ENCODE results near the gene VIPR2.

VIPR2 gene

DNA sequence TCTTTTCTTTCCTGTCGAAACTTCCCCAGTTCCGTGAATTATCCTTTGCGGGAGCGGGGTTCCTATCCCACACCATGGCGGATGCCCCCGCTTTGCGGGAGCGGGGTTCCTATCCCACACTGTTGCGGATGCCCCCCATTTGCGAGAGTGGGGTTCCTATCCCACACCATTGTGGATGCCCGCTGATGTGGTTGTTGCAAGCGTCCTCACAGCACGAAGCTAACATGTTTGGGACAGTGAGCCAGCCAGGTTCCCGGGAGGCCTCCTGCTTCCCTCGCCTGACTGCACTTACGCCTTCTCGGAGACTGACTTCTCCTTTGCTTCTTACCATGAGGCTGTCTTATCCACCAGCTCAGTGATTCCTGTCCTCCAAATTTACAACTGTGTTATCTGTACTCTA, 134.7 kb downstream of the VIPR2 start:
- TF ChIP-seq, protein P1, sequence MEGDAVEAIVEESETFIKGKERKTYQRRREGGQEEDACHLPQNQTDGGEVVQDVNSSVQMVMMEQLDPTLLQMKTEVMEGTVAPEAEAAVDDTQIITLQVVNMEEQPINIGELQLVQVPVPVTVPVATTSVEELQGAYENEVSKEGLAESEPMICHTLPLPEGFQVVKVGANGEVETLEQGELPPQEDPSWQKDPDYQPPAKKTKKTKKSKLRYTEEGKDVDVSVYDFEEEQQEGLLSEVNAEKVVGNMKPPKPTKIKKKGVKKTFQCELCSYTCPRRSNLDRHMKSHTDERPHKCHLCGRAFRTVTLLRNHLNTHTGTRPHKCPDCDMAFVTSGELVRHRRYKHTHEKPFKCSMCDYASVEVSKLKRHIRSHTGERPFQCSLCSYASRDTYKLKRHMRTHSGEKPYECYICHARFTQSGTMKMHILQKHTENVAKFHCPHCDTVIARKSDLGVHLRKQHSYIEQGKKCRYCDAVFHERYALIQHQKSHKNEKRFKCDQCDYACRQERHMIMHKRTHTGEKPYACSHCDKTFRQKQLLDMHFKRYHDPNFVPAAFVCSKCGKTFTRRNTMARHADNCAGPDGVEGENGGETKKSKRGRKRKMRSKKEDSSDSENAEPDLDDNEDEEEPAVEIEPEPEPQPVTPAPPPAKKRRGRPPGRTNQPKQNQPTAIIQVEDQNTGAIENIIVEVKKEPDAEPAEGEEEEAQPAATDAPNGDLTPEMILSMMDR (IDR thresholded peaks at IDR 0.05), result no peak

DNA sequence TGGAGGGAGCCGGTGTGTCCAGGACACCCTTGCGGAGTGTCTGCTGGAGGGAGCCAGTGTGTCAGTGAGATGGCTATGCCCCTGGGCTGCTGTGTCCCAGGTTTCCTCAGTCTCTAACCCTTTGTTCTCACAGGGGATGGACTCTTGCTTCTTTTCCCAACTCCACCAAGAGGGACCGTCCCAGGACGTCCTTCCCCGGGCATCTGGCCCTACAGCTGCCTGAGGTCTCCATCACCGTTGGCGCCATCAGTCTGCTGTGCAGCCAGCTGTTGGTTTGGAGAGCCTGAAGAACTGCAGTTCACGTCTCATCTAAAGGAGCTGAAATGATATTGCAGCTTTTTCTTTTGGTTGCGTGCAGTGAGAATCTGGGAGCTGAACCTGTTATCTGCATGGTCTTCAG, 136.2 kb downstream of the VIPR2 start:
- TF ChIP-seq, protein P1 (IDR thresholded peaks at IDR 0.05), result no peak

DNA sequence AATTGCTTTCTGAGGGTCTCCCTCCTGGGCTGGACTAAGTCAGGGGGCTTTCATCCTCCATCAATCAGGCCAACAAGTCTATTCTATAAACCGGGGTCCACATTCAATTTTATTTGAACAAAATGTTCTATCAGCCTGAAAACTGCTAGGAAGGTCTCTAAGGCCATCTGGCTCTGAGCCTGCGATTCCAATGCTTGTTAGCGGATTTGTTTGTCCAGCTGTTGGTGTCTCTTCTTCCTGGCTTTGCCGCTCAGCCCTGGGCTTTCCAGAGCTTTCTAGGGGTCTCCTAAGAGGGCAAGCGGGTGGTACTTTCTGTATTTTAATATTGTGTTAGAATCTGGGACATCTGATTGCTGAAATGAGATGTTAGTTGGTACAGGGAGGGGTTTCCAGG, 136.7 kb downstream of the VIPR2 start:
- TF ChIP-seq, protein P1 (IDR thresholded peaks at IDR 0.05), result no peak

DNA sequence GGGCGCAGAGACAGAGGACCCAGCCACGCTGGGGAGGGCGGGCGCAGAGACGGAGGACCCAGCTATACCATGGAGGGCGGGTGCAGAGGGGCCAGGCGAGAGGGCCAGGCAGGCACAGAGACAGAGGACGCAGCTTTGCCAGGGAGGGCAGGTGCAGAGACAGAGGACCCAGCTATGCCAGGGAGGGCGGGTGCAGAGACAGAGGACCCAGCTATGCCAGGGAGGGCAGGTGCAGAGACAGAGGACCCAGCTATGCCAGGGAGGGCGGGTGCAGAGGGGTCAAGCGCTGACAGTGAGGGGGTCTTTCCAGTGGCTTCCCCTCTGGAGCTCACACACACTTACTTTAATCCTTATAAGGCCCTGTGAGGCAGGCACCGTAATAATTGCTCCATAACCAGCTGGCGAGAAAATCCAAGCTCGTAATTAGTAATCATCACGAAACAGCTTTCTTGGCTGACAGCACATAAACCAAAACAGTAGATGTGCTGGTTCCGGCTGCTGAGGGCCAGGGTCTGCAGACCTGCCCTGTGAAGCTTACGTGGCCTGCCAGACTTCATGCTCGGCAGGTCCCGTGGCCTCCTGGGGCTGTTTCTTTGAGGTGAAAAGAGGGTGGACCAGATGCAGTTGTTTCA, 137.2 kb downstream of the VIPR2 start:
- TF ChIP-seq, protein P1 (IDR thresholded peaks at IDR 0.05), result no peak

DNA sequence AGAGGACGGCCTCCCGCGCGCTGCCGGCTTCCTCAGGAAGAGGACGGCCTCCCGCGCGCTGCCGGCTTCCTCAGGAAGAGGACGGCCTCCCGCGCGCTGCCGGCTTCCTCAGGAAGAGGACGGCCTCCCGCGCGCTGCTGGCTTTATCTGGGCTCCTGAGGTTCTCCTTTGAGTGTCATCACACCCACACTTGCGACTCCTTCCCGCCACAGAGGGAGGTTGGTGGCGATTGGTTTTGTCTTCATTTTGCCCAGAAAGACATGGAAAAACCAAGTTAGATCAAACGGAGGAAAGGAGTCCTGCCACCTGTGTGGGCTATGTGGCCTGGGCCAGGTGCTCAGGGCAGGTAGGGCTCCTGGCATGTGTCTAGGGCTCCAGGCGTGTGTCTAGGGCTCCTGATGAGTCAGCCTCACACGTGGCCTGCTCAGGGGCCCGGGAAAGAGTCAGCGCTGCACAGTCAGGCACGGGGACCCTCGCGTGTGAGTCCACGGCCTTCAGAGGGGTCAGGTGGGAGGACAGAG, 138.0 kb downstream of the VIPR2 start:
- TF ChIP-seq, protein P1 (IDR thresholded peaks at IDR 0.05), result no peak

DNA sequence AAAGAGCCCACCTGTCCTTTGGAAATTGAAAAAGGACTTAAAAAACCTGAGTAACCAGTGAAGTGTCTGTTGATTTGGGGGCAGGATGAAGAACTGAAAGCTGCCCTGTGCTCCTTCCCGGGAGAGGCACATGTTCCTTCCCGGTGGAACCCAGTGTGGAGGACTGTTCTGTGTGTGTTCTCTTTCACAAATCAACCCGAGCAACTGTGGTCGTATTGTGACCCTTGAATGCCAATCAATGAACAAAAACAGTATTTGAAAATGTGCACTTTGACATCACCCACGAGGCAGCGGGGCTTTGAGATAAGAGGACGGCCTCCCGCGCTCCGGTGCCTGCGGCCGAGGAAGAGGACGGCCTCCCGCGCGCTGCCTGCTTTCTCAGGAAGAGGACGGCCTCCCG, 139.0 kb downstream of the VIPR2 start:
- TF ChIP-seq, protein P1 (IDR thresholded peaks at IDR 0.05), result no peak

DNA sequence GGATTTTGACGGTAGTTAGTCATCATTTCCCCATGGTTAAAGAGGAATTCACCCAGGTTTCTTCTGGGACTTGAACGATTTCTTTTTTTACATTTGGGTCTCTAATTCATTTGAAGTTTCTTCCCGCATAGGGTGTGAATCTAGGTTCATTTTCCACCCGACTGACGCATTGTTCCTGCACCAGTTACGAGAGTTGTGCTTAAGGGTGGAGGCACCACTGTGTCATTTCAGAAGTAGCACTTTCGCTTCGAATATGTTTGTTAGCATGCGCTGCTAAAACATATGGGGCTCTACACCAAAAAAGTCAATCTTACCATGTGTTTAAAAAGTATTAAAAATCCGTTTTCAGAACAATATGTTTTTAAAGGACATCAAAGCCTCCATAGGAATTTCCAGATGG, 140.3 kb downstream of the VIPR2 start:
- TF ChIP-seq, protein P1 (IDR thresholded peaks at IDR 0.05), result no peak

DNA sequence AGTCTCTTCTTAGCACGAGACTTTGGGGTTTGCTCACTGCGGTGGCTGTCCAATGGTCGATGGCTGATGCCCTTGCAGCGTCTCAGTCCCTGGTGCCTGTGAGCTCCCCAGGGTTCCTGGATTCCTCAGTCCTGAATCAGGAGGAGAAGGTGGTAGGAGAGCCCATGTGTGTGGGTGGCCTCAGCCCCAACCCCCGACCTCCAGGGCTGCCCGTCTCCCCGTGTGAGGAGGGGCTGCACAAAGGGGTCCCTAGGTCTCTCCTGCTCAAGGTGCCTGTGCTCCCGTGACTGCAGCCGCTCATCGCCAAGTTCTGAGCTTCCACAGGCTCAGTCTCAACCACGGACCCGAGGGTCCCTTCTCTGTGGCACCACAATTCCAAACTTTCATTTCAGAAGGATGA, 142.9 kb downstream of the VIPR2 start:
- TF ChIP-seq, protein P1 (IDR thresholded peaks at IDR 0.05), result no peak

Data from LNCAP (cell line).